GM12878 (cell line): Measurements from ENCODE around the gene PRKCZ. TPM values are rescaled to one million over a fixed set of nuclear protein-coding genes. Genes with fewer than 3 reads are reported as not detected.

Experiments used
- ATAC-seq: fragments of 200-7000 bp; cut with Tn5 transposase; 3 replicates; pipeline ENCODE4 v1.9.1; 2020; ENCODE audit warnings: mild to moderate bottlenecking, moderate library complexity
- BruUV-seq: library from RNA; stranded (reverse); fragments of 400-500 nt; replicated peaks from 2 replicates; lab custom pipeline; 2021; lab: Mats Ljungman, UMichigan
- CTCF ChIA-PET: fragments of 300-600 bp; sonication (Branson Sonifier 250); formaldehyde crosslinking; extraction: SDS; loops from one replicate; lab custom pipeline; 2021; ENCODE audit warnings: inconsistent platforms; lab: Yijun Ruan, JAX
- POLR2A ChIA-PET: fragments of 350-600 bp; formaldehyde crosslinking; extraction: SDS; loops from one replicate; lab custom pipeline; 2021; ENCODE audit warnings: inconsistent platforms; lab: Charles Lee
- RAD21 ChIA-PET: fragments of 300-600 bp; sonication (Branson Sonifier 250); formaldehyde crosslinking; loops from one replicate; lab custom pipeline; 2023; ENCODE audit warnings: antibody characterized with exemption; ENCODE audit not compliant: unreplicated experiment; lab: Charles Lee
- SMC1A ChIA-PET: fragments of 300-600 bp; sonication (Branson Sonifier 250); formaldehyde crosslinking; loops from one replicate; lab custom pipeline; 2023; ENCODE audit not compliant: unreplicated experiment, uncharacterized antibody; lab: Charles Lee
- DNase-seq: peaks from one replicate; pipeline ENCODE4 v3.0.0-alpha.2; 2011; ENCODE audit warnings: low read depth, low spot score
- FAIRE-seq: peaks from 3 replicates; lab custom pipeline; 2011; peaks lifted over from hg19 to GRCh38; lab: Jason Lieb, UNC
- H2AFZ ChIP-seq: 2 replicates; pipeline ENCODE4 v1.6.0; 2011; ENCODE audit warnings: low read depth, low read length, control low read depth; ENCODE audit not compliant: control insufficient read depth
- H3K27ac ChIP-seq: 2 replicates; pipeline ENCODE4 v1.5.1; 2011; ENCODE audit warnings: control low read depth; ENCODE audit not compliant: control insufficient read depth, insufficient read depth
- H3K27me3 ChIP-seq, 2 experiments: replicated peaks in 1 of 2; 2 replicates each; pipeline versions ENCODE4 v1.6.0 to v1.6.1; 2011; ENCODE audit warnings: low read length in 1 of 2; ENCODE audit not compliant: control insufficient read depth in 2 of 2, insufficient read depth in 2 of 2
- H3K36me3 ChIP-seq, 2 experiments: 2 replicates each; pipeline ENCODE4 v1.5.1; 2011; ENCODE audit warnings: low read length in 1 of 2; ENCODE audit not compliant: control insufficient read depth in 2 of 2, insufficient read depth in 2 of 2
- H3K4me1 ChIP-seq: 2 replicates; pipeline ENCODE4 v1.6.1; 2011; ENCODE audit warnings: mild to moderate bottlenecking, low read length, moderate library complexity, mixed read lengths; ENCODE audit not compliant: control insufficient read depth, insufficient read depth
- H3K4me2 ChIP-seq: 2 replicates; pipeline ENCODE4 v1.6.0; 2011; ENCODE audit warnings: control low read depth; ENCODE audit not compliant: control insufficient read depth, insufficient read depth
- H3K4me3 ChIP-seq: fragments of 200-600 bp; sonication (generic); 2 replicates; pipeline ENCODE4 v1.5.1; 2016
- H3K79me2 ChIP-seq: 2 replicates; pipeline ENCODE4 v1.6.0; 2011; ENCODE audit warnings: low read length; ENCODE audit not compliant: control insufficient read depth, insufficient read depth
- H3K9ac ChIP-seq: 2 replicates; pipeline ENCODE4 v1.8.0; 2011; ENCODE audit warnings: low read length, control low read depth, mixed read lengths; ENCODE audit not compliant: control insufficient read depth, insufficient read depth
- H3K9me3 ChIP-seq: replicated peaks from 3 replicates; pipeline ENCODE4 v1.5.1; 2011; ENCODE audit warnings: mild to moderate bottlenecking, low read length; ENCODE audit not compliant: control insufficient read depth, insufficient read depth
- H4K20me1 ChIP-seq: 2 replicates; pipeline ENCODE4 v1.6.0; 2011; ENCODE audit not compliant: control insufficient read depth, insufficient read depth
- ATF7 ChIP-seq: fragments of 450-650 bp; IDR thresholded peaks from 2 replicates; pipeline ENCODE4 v1.6.1; 2016; ENCODE audit warnings: low read depth, mild to moderate bottlenecking
- BMI1 ChIP-seq: fragments of 450-650 bp; IDR thresholded peaks from 2 replicates; pipeline ENCODE4 v1.6.1; 2016; ENCODE audit warnings: mild to moderate bottlenecking, moderate library complexity, borderline replicate concordance
- MTA3 ChIP-seq: IDR thresholded peaks from 2 replicates; pipeline ENCODE4 v1.6.1; 2012; ENCODE audit warnings: low read length, inconsistent platforms, borderline replicate concordance
- POLR2A ChIP-seq: IDR thresholded peaks from 2 replicates; pipeline ENCODE4 v1.6.1; 2011; ENCODE audit warnings: low read depth, mild to moderate bottlenecking, low read length
- RFX5 ChIP-seq: IDR thresholded peaks from 2 replicates; pipeline ENCODE4 v1.6.1; 2011; ENCODE audit warnings: low read depth, low read length, improper control_type of control experiment
- SIX5 ChIP-seq: IDR thresholded peaks from 2 replicates; pipeline ENCODE4 v1.6.1; 2011; ENCODE audit warnings: mild to moderate bottlenecking, low read depth, low read length, moderate library complexity; ENCODE audit not compliant: severe bottlenecking
- SMAD1 ChIP-seq: fragments of 450-650 bp; IDR thresholded peaks from 2 replicates; pipeline ENCODE4 v1.6.1; 2018; ENCODE audit warnings: mild to moderate bottlenecking, low read depth; ENCODE audit not compliant: partially characterized antibody
- SREBF2 ChIP-seq: IDR thresholded peaks from 2 replicates; pipeline ENCODE4 v1.6.1; 2012; ENCODE audit warnings: mild to moderate bottlenecking, low read length
- TBL1XR1 ChIP-seq: IDR thresholded peaks from 2 replicates; pipeline ENCODE4 v1.6.1; 2012; ENCODE audit warnings: low read depth, low read length, improper control_type of control experiment
- WGBS: methylation state at CpG from one replicate; pipeline ENCODE4 v1.1.6; 2016; ENCODE audit warnings: low lambda C conversion rate; ENCODE audit not compliant: insufficient replicate concordance, insufficient coverage; ENCODE audit errors: missing lambda C conversion rate; 5-methylcytosine and 5-hydroxymethylcytosine counted together
- in situ Hi-C: fragments of 300-500 bp; cut with MboI; formaldehyde crosslinking; loops from 9 replicates; pipeline ENCODE4 v1.14.3; 2018; ENCODE audit warnings: mixed read lengths
- intact Hi-C: fragments of 100-400 bp; cut with micrococcal nuclease; formaldehyde crosslinking; loops from one replicate; pipeline ENCODE4 v1.14.2; 2022; ENCODE audit not compliant: unreplicated experiment
- polyA plus RNA-seq, 11 experiments: library from polyadenylated mRNA; depleted of rRNA in 4 of 11; unstranded in 6 of 11; stranded (reverse) in 5 of 11; fragments of >200 nt; fragmentation: Nextera tagmentation in 4 of 11; fragmentation: Illumina TruSeq in 1 of 11; extraction: Ambion mirVana in 4 of 11; extraction: Trizol in 1 of 11; gene quantifications; 1 replicate in 1 of 11; 2 replicates in 10 of 11; pipeline versions ENCODE4 v1.2.1 to v1.2.3, GENCODE V29; 2011 to 2016; ENCODE audit warnings: inconsistent platforms in 2 of 11, missing spikeins in 2 of 11, low read depth in 1 of 11
- total RNA-seq, 4 experiments: library from RNA; depleted of rRNA in 3 of 4; stranded (reverse); fragments of >200 nt in 3 of 4; fragmentation: Illumina TruSeq in 1 of 4; extraction: Trizol in 1 of 4; gene quantifications; 2 replicates each; pipeline versions ENCODE4 v1.2.1 to v1.2.3, GENCODE V29; 2013 to 2021
- TF ChIP-seq, protein P1 (sequence below): IDR thresholded peaks from 2 replicates; pipeline ENCODE4 v1.6.1; 2011; ENCODE audit warnings: low read depth, mild to moderate bottlenecking, low read length, moderate library complexity, borderline replicate concordance; ENCODE audit errors: extremely low read depth
- TF ChIP-seq, protein P2 (sequence below), 3 experiments: IDR thresholded peaks in 2 of 3; conservative IDR thresholded peaks in 1 of 3; 2 replicates each; pipeline ENCODE4 v1.5.1; 2011; ENCODE audit warnings: low read depth in 3 of 3, low read length in 3 of 3, mild to moderate bottlenecking in 3 of 3, control low read depth in 2 of 3, moderate library complexity in 2 of 3, inconsistent platforms in 1 of 3, mixed read lengths in 1 of 3; ENCODE audit not compliant: control insufficient read depth in 2 of 3, insufficient read depth in 1 of 3; ENCODE audit errors: extremely low read depth in 1 of 3
- TF ChIP-seq, protein P3 (sequence below): fragments of 450-650 bp; IDR thresholded peaks from 2 replicates; pipeline ENCODE4 v1.6.1; 2018; ENCODE audit warnings: borderline replicate concordance, mild to moderate bottlenecking; ENCODE audit not compliant: partially characterized antibody
- TF ChIP-seq, protein P4 (sequence below): fragments of 450-650 bp; conservative IDR thresholded peaks from 2 replicates; pipeline ENCODE4 v1.6.1; 2017; ENCODE audit warnings: mild to moderate bottlenecking, moderate library complexity

Gene PRKCZ
- total and polyA plus RNA-seq, 10 of the 15 experiments (the other 5 are each of a cell fraction or from before 2014, with no cell fraction given): 0.05 to 1.9 (median 0.64) TPM; not detected in 1

DNA sequence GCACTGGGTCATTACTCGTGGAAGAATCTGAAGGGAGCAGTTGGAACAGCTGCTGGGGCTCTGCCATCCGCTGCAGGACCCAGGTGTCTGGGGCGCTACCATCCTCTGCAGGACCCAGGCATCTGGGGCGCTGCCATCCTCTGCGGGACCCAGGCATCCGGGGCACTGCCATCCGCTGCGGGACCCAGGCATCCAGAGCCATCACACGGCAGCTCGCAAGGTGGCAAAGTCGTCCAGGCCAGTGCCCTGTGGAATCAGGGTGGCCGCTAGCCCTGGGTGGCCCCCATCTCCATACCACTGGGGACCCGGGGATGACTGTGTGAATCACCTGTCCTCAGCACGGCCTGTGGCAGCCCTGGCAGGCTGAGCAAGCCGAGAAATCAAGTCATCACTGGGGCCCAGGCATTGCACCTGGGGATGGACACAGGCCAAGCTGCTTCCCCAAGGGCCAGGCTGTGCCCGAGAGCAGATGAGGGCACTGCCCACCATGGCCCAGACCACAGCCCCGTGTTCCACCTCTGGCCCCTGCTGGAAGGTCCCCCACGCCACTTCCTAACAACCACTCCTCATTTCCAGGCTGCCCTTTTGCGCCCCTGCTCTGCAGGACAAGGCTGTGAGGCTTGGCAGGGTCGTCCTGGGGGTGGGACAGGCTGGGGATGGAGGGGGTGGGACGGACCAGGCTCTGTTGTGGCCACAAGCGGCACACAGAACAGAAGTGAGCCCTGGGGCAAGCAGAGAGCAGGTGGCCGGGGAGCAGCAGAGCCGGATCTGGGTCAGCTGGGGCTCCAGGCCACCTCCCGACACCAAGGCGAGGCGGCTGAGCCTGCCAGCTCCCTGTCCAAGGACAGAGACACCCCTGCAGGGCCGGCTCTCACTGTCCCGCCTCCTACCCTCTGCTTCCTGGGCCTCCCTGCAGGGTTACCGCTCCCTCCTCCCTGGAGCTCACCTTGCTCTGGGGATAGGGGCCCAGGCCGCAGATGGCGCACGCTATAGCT, 18.4 kb upstream of the PRKCZ start (continued):
- TF ChIP-seq, protein P1, sequence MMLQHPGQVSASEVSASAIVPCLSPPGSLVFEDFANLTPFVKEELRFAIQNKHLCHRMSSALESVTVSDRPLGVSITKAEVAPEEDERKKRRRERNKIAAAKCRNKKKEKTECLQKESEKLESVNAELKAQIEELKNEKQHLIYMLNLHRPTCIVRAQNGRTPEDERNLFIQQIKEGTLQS: no peak
- TF ChIP-seq SIX5: no peak
- TF ChIP-seq MTA3: no peak
- no peak for TF ChIP-seq RFX5
- no peak for TF ChIP-seq TBL1XR1
- TF ChIP-seq, all 136 proteins: peak for 0

DNA sequence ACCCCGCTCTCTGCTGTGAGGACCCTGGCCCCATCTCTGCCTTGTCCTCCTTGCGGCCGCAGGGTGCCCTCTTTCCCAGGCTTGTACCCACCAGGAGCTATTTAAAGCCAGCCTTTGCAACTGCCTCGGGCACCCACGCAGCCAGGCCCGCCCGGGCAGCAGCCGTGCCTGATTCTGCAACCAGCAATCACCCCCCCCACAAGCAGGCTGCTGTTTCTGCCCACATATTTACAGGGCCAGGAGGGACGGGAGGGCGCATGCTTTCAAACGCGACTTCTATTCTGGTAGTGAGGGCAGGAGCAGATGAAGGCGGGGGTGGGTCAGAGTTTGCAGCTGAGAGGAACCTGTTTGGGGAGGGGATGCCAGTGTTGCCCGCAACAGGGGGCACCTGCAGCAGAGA, 17.5 kb upstream of the PRKCZ start:
- ATAC-seq (no peak), DNase-seq (no peak), FAIRE-seq (no peak)
- H3K4me1 ChIP-seq: no peaks in the 10 kb centered on the region
- RAD21 ChIA-PET: no interaction called here
- CTCF ChIA-PET: no interaction called here
- H3K36me3 ChIP-seq: no peaks in the 10 kb centered on the region
- 22% methylated on average over 14 of the region's 14 CpGs for WGBS
- H3K27me3 ChIP-seq: no peaks in the 10 kb centered on the region
- no peak overlapping the region for H3K4me3 ChIP-seq
- no peaks in the 10 kb centered on the region for H3K79me2 ChIP-seq
- H4K20me1 ChIP-seq: no peaks in the 10 kb centered on the region
- in situ Hi-C loops: no loop called here
- no peak overlapping the region for H2AFZ ChIP-seq
- no TSS peak for BruUV-seq
- TF ChIP-seq, protein P2, sequence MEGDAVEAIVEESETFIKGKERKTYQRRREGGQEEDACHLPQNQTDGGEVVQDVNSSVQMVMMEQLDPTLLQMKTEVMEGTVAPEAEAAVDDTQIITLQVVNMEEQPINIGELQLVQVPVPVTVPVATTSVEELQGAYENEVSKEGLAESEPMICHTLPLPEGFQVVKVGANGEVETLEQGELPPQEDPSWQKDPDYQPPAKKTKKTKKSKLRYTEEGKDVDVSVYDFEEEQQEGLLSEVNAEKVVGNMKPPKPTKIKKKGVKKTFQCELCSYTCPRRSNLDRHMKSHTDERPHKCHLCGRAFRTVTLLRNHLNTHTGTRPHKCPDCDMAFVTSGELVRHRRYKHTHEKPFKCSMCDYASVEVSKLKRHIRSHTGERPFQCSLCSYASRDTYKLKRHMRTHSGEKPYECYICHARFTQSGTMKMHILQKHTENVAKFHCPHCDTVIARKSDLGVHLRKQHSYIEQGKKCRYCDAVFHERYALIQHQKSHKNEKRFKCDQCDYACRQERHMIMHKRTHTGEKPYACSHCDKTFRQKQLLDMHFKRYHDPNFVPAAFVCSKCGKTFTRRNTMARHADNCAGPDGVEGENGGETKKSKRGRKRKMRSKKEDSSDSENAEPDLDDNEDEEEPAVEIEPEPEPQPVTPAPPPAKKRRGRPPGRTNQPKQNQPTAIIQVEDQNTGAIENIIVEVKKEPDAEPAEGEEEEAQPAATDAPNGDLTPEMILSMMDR (IDR thresholded peaks at IDR 0.05 in 2 of 3, conservative IDR thresholded peaks at IDR 0.05 in 1 of 3; ENCODE audit: control insufficient read depth in 2 of 3, extremely low read depth in 1 of 3, insufficient read depth in 1 of 3, low read depth in 3 of 3, low read length in 3 of 3): no peak
- no peak for TF ChIP-seq SMAD1
- TF ChIP-seq, protein P3, sequence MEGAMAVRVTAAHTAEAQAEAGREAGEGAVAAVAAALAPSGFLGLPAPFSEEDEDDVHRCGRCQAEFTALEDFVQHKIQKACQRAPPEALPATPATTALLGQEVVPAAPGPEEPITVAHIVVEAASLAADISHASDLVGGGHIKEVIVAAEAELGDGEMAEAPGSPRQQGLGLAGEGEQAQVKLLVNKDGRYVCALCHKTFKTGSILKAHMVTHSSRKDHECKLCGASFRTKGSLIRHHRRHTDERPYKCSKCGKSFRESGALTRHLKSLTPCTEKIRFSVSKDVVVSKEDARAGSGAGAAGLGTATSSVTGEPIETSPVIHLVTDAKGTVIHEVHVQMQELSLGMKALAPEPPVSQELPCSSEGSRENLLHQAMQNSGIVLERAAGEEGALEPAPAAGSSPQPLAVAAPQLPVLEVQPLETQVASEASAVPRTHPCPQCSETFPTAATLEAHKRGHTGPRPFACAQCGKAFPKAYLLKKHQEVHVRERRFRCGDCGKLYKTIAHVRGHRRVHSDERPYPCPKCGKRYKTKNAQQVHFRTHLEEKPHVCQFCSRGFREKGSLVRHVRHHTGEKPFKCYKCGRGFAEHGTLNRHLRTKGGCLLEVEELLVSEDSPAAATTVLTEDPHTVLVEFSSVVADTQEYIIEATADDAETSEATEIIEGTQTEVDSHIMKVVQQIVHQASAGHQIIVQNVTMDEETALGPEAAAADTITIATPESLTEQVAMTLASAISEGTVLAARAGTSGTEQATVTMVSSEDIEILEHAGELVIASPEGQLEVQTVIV: no peak
- TF ChIP-seq SREBF2: no peak
- TF ChIP-seq ATF7: no peak
- TF ChIP-seq POLR2A: no peak
- TF ChIP-seq, protein P4, sequence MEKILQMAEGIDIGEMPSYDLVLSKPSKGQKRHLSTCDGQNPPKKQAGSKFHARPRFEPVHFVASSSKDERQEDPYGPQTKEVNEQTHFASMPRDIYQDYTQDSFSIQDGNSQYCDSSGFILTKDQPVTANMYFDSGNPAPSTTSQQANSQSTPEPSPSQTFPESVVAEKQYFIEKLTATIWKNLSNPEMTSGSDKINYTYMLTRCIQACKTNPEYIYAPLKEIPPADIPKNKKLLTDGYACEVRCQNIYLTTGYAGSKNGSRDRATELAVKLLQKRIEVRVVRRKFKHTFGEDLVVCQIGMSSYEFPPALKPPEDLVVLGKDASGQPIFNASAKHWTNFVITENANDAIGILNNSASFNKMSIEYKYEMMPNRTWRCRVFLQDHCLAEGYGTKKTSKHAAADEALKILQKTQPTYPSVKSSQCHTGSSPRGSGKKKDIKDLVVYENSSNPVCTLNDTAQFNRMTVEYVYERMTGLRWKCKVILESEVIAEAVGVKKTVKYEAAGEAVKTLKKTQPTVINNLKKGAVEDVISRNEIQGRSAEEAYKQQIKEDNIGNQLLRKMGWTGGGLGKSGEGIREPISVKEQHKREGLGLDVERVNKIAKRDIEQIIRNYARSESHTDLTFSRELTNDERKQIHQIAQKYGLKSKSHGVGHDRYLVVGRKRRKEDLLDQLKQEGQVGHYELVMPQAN: no peak
- TF ChIP-seq BMI1: no peak
- SMC1A ChIA-PET: no interaction called here
- H3K9me3 ChIP-seq: no peaks in the 10 kb centered on the region
- H3K9ac ChIP-seq: no peak overlapping the region
- no peak overlapping the region for H3K27ac ChIP-seq
- intact Hi-C loops: no loop called here
- POLR2A ChIA-PET: no interaction called here
- no peak overlapping the region for H3K4me2 ChIP-seq
